Stimulated activated CD4-positive, alpha-beta T cell treated with anti-CD3 and anti-CD28 coated beads, Interleukin-4, amount 100 ng/mL, for 48 hours (primary cell): ENCODE data around the gene PHF21B.
"Not testable (repeated sequence)": the region's sequence is repeated elsewhere in the genome, so short reads cannot be mapped to it uniquely, and the experiment has no call there.

Experiments used
- DNase-seq, 2 donors: peaks; one replicate each; pipeline ENCODE4 v3.0.0-alpha.2; 2020; ENCODE audit warnings: low read depth in 2 of 2

The PHF21B gene

GRCh38 chr22:44935724-44936123, 74.1 kb downstream of the PHF21B start:
- no peak for DNase-seq

GRCh38 chr22:44934454-44934735, 75.4 kb downstream of the PHF21B start:
- DNase-seq, result no peak

GRCh38 chr22:44933666-44934453, 75.9 kb downstream of the PHF21B start:
- no peak for DNase-seq

- DNase-seq, result no peak
Observed at GRCh38 chr22:44932493-44932892, 77.3 kb downstream of the PHF21B start.

GRCh38 chr22:44931766-44932165, 78.0 kb downstream of the PHF21B start:
- DNase-seq, result no peak

- DNase-seq, result no peak
Observed at GRCh38 chr22:44931077-44931540, 78.7 kb downstream of the PHF21B start.

- no peak for DNase-seq
Observed at GRCh38 chr22:44930711-44931035, 79.1 kb downstream of the PHF21B start.

- DNase-seq, result no peak
Observed at GRCh38 chr22:44930016-44930710, 79.6 kb downstream of the PHF21B start.

GRCh38 chr22:44929359-44930015, 80.3 kb downstream of the PHF21B start:
- no peak for DNase-seq

- no peak for DNase-seq
Observed at GRCh38 chr22:44928711-44929358, 81.0 kb downstream of the PHF21B start.

GRCh38 chr22:44928136-44928463, 81.7 kb downstream of the PHF21B start:
- DNase-seq, result no peak

GRCh38 chr22:44927463-44928135, 82.2 kb downstream of the PHF21B start:
- DNase-seq, result no peak

GRCh38 chr22:44926491-44927415, 83.1 kb downstream of the PHF21B start:
- no peak for DNase-seq

- no peak for DNase-seq
Observed at GRCh38 chr22:44926124-44926475, 83.7 kb downstream of the PHF21B start.

GRCh38 chr22:44925465-44926123, 84.2 kb downstream of the PHF21B start:
- no peak for DNase-seq

- no peak for DNase-seq
Observed at GRCh38 chr22:44924710-44925109, 85.1 kb downstream of the PHF21B start.

- DNase-seq, result no peak
Observed at GRCh38 chr22:44924098-44924497, 85.7 kb downstream of the PHF21B start.

GRCh38 chr22:44921766-44922165, 88.0 kb downstream of the PHF21B start:
- DNase-seq, result not testable (repeated sequence)

GRCh38 chr22:44920183-44920582, 89.6 kb downstream of the PHF21B start:
- no peak for DNase-seq

GRCh38 chr22:44919691-44920090, 90.1 kb downstream of the PHF21B start:
- DNase-seq, result no peak
